HEK293 (cell line): ENCODE measurements around the gene PHF21A.

Source experiments
- KLF1 ChIP-seq: fragments of 450-650 bp; formaldehyde crosslinking; IDR thresholded peaks from 2 replicates; pipeline ENCODE4 v1.5.1; 2016; ENCODE audit warnings: missing biosample characterization, missing genetic modification characterization
- YY1 ChIP-seq: fragments of 450-650 bp; formaldehyde crosslinking; IDR thresholded peaks from 2 replicates; pipeline ENCODE4 v1.5.1; 2018; ENCODE audit warnings: missing biosample characterization, missing genetic modification characterization
- ZNF266 ChIP-seq: fragments of 450-650 bp; formaldehyde crosslinking; IDR thresholded peaks from 2 replicates; pipeline ENCODE4 v1.5.1; 2016; ENCODE audit warnings: missing biosample characterization, missing genetic modification characterization, low read depth
- TF ChIP-seq, protein P1 (sequence below): fragments of 450-650 bp; formaldehyde crosslinking; IDR thresholded peaks from 2 replicates; pipeline ENCODE4 v1.5.1; 2016; ENCODE audit warnings: missing biosample characterization, missing genetic modification characterization
- TF ChIP-seq, protein P2 (sequence below): fragments of 450-650 bp; IDR thresholded peaks from 2 replicates; pipeline ENCODE4 v1.5.1; 2018; ENCODE audit warnings: missing biosample characterization, mild to moderate bottlenecking, missing genetic modification characterization

DNA sequence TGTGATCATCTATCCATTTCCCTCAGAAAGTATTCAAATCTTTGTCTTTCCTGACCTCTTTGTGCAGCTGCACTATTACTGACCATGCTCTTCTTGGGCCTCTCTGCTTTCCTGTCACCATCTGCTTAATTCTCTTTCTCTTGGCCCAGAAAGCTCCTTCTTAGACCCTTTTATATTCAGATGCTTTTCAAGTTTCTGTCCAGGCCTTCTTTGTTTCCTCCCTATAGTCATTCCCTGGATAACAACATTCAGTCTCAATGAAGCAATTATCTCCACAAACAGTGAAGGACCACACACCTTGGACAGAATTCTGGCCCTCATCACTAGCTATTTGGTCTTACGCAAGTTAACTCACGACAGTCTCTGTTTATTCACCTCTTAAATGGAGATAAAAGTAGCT lies 109.1 kb downstream of the PHF21A start:
- TF ChIP-seq ZNF266 (tag by site-specific recombination) (no peak), KLF1 (tag by site-specific recombination) (no peak), YY1 (tag by site-specific recombination) (no peak)
- TF ChIP-seq, protein P1, sequence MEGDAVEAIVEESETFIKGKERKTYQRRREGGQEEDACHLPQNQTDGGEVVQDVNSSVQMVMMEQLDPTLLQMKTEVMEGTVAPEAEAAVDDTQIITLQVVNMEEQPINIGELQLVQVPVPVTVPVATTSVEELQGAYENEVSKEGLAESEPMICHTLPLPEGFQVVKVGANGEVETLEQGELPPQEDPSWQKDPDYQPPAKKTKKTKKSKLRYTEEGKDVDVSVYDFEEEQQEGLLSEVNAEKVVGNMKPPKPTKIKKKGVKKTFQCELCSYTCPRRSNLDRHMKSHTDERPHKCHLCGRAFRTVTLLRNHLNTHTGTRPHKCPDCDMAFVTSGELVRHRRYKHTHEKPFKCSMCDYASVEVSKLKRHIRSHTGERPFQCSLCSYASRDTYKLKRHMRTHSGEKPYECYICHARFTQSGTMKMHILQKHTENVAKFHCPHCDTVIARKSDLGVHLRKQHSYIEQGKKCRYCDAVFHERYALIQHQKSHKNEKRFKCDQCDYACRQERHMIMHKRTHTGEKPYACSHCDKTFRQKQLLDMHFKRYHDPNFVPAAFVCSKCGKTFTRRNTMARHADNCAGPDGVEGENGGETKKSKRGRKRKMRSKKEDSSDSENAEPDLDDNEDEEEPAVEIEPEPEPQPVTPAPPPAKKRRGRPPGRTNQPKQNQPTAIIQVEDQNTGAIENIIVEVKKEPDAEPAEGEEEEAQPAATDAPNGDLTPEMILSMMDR (tag by site-specific recombination): no peak
- TF ChIP-seq, protein P2, sequence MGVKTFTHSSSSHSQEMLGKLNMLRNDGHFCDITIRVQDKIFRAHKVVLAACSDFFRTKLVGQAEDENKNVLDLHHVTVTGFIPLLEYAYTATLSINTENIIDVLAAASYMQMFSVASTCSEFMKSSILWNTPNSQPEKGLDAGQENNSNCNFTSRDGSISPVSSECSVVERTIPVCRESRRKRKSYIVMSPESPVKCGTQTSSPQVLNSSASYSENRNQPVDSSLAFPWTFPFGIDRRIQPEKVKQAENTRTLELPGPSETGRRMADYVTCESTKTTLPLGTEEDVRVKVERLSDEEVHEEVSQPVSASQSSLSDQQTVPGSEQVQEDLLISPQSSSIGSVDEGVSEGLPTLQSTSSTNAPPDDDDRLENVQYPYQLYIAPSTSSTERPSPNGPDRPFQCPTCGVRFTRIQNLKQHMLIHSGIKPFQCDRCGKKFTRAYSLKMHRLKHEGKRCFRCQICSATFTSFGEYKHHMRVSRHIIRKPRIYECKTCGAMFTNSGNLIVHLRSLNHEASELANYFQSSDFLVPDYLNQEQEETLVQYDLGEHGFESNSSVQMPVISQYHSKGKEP (tag by site-specific recombination): no peak
